GM19025 (cell line): ENCODE measurements around the gene BSN.
A peak's percentile ranks its signal among the peaks of the same experiment; 100 is the strongest.

Experiments
- ATAC-seq: cut with Tn5 transposase; IDR thresholded peaks from one replicate; pipeline ENCODE4 v1.9.1; 2021; ENCODE audit warnings: mild to moderate bottlenecking, low read depth, moderate library complexity; ENCODE audit not compliant: unreplicated experiment

BSN gene

GRCh38 chr3:49711489-49711888, 157.2 kb downstream of the BSN start:
- ATAC-seq, result no peak

GRCh38 chr3:49712166-49712565, 157.9 kb downstream of the BSN start:
- ATAC-seq, result no peak

DNA sequence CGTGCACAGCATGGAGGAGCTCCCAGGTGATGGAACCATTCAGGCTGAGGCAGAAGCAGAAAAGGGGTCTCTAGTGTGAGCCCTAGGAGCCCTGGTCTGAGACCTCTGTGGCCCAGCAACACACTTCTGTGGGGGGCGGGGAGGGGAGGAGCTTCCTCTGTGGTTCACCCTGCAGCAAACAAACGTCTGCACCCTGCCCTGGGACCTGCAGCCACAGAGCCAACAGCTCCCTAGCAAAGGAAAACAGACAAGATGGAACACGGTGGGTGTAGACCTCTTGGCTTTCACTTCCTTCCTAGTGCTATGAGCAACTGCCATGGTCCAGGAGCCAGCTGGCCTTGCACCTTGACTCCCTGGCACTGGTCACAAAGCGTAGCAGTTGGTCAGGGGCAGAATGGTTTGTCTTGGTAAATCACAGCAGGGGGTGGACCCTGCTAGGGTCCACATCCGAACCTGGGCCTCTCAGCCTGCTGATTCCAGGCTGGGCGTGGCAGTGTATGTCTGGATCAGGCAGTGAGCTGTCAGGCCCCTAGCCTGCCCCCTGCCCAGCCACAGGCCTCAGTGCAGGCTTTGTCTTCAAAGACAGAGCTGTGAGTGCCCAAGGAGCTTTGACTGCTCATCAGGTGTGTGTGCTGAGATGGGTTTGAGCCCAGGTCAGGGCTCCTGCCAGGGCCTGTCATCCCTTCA, 158.5 kb downstream of the BSN start:
- no peak for ATAC-seq

DNA sequence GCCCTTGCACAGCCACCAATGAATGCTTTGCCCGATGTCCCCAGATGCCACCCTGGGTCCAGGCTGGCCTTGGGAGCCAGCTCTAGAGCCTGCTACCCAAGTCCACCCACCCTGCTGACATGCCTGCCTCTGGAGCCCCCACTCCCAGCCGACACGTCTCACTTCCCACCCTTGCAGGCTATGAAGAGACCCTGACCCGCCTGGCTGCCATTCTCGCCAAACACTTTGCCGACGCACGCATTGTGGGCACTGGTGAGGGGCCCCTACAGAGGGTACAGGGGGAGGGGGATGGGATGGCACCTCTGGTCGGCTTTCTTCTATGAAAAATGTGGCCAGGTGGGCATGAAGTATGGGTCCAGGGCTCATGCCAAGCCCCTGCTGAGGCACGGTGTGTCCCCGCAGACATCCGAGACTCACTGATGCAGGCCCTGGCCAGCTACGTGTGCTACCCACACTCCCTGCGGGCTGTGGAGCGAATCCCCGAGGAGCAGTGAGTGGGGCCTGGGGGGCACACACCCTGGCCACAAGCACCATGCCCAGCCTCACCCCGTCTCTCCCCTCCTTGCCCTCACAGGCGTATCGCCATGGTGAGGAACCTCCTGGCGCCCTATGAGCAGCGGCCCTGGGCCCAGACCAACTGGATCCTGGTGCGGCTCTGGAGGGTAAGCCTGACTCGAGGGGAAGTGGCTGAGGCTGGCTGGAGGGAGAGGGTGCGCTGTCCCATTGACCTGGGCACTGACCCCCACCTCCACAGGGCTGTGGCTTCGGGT, 159.2 kb downstream of the BSN start:
- no peak for ATAC-seq

DNA sequence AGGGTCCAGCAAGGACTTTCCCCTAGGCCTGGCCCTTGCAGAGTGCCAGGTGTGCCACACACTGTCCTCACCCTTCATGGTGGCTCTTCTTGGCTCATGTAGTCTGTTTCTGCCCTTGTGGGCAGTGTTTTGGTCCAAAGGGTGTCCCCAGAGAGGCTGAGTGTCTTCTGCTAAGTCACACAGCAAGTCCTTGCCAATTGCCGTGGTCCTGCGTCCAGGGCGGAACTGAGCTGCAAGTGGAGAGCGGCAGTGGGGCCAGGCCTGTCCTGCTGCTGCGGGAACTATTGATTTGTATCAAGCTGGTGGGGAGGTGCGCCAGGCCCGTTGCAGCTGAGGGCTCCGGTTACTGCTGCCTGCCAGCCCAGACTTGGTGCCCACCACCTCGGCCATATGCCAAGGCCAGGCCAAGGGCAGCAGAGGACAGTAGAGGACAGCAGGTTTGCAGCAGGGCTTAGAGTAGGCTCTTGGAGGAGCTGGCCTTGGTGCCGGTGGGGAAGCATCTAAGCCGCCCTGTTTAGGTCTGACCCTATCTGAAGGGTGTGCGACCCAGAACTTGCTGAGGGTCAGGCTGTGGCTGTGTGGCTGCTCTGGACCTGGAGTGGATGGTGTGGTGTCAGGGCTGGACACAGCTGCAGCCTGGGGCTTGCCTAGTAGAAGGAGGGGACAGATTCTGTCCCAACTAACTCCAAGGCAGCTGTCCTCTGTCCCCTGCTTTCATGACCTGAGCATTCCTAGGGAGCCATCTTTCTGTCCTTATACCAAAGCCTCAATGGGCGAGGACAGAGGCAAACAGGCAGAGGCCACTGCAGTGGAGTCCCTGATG, 160.7 kb downstream of the BSN start:
- ATAC-seq, result no peak

- no peak for ATAC-seq
These were observed 161.4 kb downstream of the BSN start for GRCh38 chr3:49715611-49716121.

DNA sequence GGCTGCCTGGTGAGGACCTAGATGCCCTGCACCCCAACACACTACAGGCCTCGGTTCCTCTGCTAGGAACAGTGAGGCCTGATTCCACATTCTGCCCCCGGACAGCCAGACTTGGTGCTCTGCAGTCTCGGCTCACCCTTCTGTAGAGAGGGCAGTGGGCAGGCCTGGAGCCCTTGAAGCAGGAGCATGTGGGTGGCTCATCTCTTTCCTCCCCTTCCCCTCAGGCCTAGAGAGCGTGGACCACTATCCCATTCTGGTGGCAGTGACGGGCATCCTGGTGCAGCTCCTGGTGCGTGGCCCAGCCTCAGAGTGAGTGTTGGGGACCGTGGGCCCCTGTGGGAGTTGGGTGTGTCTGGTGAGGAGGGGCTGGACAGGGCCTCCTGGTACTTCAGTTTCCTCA, 161.9 kb downstream of the BSN start:
- no peak for ATAC-seq

DNA sequence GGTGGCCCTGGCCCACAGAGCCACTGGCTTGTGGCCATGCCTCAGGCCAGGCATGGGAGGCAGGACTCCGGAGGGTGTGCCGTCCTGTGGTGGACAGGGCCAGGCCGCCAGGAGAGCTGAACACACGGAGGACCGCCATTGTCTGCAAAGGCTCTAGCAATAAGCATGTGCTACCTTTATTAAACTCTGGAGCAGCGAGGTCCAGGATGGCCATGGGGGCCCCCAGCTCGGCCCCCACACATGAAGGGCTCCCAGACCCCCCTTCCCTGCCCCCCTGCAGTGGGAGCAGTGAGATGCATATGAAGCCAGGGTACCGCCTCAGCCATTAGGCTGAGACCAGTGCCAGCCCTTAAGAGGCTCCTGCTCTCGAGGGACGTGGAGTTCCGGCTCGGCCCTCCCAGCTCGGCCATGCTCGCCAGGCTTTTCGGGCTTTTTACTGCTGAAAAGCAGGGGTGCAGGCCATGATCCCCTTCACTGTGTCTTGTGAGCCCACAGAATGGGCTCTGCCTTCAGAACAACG, 162.5 kb downstream of the BSN start:
- no peak for ATAC-seq

GRCh38 chr3:49717211-49717958, 163.1 kb downstream of the BSN start:
- ATAC-seq, result no peak

- ATAC-seq, result no peak
These were observed 163.9 kb downstream of the BSN start for GRCh38 chr3:49717959-49718857.

GRCh38 chr3:49718858-49719213, 164.6 kb downstream of the BSN start:
- no peak for ATAC-seq

GRCh38 chr3:49719214-49719884, 165.1 kb downstream of the BSN start, which contains the start of gene AMIGO3:
AMIGO3 (minus strand) TSS chr3:49719684; CDS start chr3:49719465, 219 bp downstream.
- ATAC-seq, result peak; percentile 42
